22Rv1 (cell line): ENCODE data around the gene SH3RF3.

Experiments used
- CTCF ChIP-seq: fragments of 450-650 bp; IDR thresholded peaks from 2 replicates; pipeline ENCODE4 v1.5.1; 2017; ENCODE audit warnings: mild to moderate bottlenecking
- ZFX ChIP-seq: fragments of 450-650 bp; IDR thresholded peaks from 2 replicates; pipeline ENCODE4 v1.6.1; 2017; ENCODE audit warnings: antibody characterized with exemption, borderline replicate concordance

DNA sequence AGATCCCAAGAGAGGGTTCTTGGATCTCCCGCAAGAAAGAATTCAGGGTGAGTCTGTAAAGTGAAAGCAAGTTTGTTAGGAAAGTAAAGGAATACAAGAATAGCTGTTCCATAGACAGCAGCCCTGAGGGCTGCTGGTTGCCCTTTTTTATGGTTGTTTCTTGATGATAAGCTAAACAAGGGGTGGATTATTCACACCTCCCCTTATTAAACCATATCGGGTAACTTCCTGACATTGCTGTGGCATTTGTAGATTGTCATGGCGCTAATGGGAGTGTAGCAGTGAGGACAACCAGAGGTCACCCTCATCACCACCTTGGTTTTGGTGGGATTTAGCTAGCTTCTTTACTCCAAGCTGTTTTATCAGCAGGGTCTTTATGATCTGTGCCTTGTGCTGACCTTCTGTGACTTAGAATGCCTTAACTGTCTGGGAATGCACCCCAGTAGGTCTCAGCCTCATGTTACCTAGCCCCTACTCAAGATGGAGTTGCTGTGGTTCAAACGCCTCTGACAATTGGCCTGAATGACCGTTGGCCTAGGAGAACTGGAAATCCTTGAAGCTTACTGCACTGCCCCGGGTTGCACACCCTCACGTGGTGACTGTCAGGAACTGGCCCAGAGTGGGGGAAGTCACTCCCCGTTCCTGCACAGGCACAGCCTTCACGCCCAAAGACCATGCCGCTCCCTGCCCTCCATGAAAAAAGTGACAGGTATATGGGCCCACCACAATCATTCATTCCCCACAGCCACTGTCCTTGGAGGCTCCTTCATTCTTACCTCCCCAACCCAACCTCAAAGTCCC, 347.8 kb downstream of the SH3RF3 start:
- TF ChIP-seq CTCF, result no peak
- no peak for TF ChIP-seq ZFX
